Lower leg skin (tissue), 3 donors: ENCODE results near the gene USP31.

Experiments used
- POLR2A ChIP-seq, 2 donors: fragments of 450-650 bp; IDR thresholded peaks; one replicate each; pipeline ENCODE4 v1.6.1; 2016 to 2017; ENCODE audit warnings: antibody characterized with exemption in 2 of 2, mild to moderate bottlenecking in 1 of 2, moderate library complexity in 1 of 2
- TF ChIP-seq, protein P1 (sequence below), 3 donors: fragments of 450-650 bp; IDR thresholded peaks; one replicate each; pipeline ENCODE4 v1.5.1; 2016; ENCODE audit warnings: antibody characterized with exemption in 3 of 3, mild to moderate bottlenecking in 3 of 3, moderate library complexity in 2 of 3

DNA sequence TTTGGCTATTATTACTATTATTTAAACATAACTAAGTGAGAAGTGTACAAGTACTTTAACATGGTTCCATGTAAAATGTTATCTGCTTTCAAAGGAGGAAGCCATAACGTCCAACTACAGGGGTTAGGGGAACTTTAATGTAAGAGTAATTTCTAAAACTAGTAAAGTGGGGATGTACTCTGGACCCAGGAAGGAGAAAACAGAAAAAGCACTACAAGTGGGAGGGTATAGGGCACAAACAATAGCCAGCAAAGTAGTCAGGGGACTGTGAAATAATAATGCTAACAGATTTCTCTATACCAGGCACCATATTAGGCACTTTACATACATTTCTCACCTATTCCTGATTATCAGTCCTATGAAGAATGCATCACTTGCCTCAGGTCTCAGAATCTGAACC, 19.6 kb downstream of the USP31 start:
- TF ChIP-seq, protein P1, sequence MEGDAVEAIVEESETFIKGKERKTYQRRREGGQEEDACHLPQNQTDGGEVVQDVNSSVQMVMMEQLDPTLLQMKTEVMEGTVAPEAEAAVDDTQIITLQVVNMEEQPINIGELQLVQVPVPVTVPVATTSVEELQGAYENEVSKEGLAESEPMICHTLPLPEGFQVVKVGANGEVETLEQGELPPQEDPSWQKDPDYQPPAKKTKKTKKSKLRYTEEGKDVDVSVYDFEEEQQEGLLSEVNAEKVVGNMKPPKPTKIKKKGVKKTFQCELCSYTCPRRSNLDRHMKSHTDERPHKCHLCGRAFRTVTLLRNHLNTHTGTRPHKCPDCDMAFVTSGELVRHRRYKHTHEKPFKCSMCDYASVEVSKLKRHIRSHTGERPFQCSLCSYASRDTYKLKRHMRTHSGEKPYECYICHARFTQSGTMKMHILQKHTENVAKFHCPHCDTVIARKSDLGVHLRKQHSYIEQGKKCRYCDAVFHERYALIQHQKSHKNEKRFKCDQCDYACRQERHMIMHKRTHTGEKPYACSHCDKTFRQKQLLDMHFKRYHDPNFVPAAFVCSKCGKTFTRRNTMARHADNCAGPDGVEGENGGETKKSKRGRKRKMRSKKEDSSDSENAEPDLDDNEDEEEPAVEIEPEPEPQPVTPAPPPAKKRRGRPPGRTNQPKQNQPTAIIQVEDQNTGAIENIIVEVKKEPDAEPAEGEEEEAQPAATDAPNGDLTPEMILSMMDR (IDR thresholded peaks at IDR 0.05), result no peak
- no peak for TF ChIP-seq POLR2A (IDR thresholded peaks at IDR 0.05)
